Measurements from ENCODE around the gene MYLK4. TPM values are rescaled to one million over a fixed set of nuclear protein-coding genes. Genes with fewer than 3 reads are reported as not detected.
A peak's percentile ranks its signal among the peaks of the same experiment; 100 is the strongest.

The MYLK4 gene
- total and polyA plus RNA-seq, 2 of the 13 experiments (the other 11 are each of a cell fraction or from before 2014, with no cell fraction given) = 0.26 to 0.29 TPM

DNA sequence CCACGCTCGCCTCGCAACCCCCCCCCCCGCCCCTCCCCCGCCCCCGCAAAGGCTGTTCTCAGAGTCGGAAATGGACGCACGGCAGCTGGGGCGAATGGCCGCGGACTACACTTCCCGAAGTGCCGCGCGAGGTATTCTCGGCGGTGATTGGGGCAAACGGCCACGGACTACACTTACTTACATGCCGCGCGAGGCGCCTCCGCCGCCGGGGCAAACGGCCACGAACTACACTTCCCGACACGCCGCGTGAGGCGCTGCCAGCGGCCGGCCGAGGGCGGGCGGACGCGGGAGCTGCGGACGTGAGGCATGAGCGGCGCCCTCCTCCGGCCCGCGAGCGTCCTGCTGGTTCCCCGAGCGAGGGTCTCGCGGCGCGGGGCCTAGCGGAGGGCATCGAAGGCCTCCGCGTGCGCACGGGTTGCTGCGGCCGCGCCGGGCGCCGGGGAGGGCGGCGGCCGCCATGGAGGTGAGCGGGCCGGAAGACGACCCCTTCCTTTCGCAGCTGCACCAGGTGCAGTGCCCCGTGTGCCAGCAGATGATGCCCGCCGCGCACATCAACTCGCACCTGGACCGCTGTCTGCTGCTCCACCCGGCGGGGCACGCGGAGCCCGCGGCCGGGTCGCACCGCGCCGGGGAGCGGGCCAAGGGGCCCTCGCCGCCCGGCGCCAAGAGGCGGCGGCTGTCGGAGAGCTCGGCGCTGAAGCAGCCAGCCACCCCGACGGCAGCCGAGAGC lies 14.6 kb upstream of the MYLK4 start, which contains the start of gene WRNIP1 (continued):
- TF ChIP-seq, protein P1, sequence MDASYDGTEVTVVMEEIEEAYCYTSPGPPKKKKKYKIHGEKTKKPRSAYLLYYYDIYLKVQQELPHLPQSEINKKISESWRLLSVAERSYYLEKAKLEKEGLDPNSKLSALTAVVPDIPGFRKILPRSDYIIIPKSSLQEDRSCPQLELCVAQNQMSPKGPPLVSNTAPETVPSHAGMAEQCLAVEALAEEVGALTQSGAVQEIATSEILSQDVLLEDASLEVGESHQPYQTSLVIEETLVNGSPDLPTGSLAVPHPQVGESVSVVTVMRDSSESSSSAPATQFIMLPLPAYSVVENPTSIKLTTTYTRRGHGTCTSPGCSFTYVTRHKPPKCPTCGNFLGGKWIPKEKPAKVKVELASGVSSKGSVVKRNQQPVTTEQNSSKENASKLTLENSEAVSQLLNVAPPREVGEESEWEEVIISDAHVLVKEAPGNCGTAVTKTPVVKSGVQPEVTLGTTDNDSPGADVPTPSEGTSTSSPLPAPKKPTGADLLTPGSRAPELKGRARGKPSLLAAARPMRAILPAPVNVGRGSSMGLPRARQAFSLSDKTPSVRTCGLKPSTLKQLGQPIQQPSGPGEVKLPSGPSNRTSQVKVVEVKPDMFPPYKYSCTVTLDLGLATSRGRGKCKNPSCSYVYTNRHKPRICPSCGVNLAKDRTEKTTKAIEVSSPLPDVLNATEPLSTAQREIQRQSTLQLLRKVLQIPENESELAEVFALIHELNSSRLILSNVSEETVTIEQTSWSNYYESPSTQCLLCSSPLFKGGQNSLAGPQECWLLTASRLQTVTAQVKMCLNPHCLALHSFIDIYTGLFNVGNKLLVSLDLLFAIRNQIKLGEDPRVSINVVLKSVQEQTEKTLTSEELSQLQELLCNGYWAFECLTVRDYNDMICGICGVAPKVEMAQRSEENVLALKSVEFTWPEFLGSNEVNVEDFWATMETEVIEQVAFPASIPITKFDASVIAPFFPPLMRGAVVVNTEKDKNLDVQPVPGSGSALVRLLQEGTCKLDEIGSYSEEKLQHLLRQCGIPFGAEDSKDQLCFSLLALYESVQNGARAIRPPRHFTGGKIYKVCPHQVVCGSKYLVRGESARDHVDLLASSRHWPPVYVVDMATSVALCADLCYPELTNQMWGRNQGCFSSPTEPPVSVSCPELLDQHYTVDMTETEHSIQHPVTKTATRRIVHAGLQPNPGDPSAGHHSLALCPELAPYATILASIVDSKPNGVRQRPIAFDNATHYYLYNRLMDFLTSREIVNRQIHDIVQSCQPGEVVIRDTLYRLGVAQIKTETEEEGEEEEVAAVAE (CRISPR knock-in tag; IDR thresholded peaks at IDR 0.05; ENCODE audit: borderline replicate concordance) = peak; percentile 94
- TF ChIP-seq, protein P2, sequence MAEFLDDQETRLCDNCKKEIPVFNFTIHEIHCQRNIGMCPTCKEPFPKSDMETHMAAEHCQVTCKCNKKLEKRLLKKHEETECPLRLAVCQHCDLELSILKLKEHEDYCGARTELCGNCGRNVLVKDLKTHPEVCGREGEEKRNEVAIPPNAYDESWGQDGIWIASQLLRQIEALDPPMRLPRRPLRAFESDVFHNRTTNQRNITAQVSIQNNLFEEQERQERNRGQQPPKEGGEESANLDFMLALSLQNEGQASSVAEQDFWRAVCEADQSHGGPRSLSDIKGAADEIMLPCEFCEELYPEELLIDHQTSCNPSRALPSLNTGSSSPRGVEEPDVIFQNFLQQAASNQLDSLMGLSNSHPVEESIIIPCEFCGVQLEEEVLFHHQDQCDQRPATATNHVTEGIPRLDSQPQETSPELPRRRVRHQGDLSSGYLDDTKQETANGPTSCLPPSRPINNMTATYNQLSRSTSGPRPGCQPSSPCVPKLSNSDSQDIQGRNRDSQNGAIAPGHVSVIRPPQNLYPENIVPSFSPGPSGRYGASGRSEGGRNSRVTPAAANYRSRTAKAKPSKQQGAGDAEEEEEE (CRISPR knock-in tag; IDR thresholded peaks at IDR 0.05; ENCODE audit: borderline replicate concordance) = no peak
- peak; percentile 93 for TF ChIP-seq HES4 (CRISPR knock-in tag; IDR thresholded peaks at IDR 0.05; ENCODE audit: borderline replicate concordance)
- TF ChIP-seq SRSF9 (IDR thresholded peaks at IDR 0.05; ENCODE audit: borderline replicate concordance, insufficient read depth, low read depth, low read length, poor library complexity, severe bottlenecking) = no peak
- TF ChIP-seq ZNF431 (CRISPR knock-in tag; IDR thresholded peaks at IDR 0.05; ENCODE audit: borderline replicate concordance, low read depth) = peak; percentile 56; the same call in 1 of the 2 replicates
- peak; percentile 78; the same call in 1 of the 2 replicates for TF ChIP-seq ZXDC (CRISPR knock-in tag; IDR thresholded peaks at IDR 0.05)
- TF ChIP-seq, protein P3, sequence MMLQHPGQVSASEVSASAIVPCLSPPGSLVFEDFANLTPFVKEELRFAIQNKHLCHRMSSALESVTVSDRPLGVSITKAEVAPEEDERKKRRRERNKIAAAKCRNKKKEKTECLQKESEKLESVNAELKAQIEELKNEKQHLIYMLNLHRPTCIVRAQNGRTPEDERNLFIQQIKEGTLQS (CRISPR knock-in tag; IDR thresholded peaks at IDR 0.05) = peak; percentile 70
- TF ChIP-seq ATAD3A (CRISPR knock-in tag; IDR thresholded peaks at IDR 0.05) = 0 out of 2 replicates have a peak, but pooled peaks have one; percentile 5
- peak; percentile 96 for TF ChIP-seq SALL2 (CRISPR knock-in tag; IDR thresholded peaks at IDR 0.05)
- peak; percentile 98 for TF ChIP-seq ZNF724P (CRISPR knock-in tag; IDR thresholded peaks at IDR 0.05; ENCODE audit: borderline replicate concordance)
- TF ChIP-seq BRCA1 (CRISPR knock-in tag; IDR thresholded peaks at IDR 0.05) = no peak
- TF ChIP-seq ZNF569 (CRISPR knock-in tag; IDR thresholded peaks at IDR 0.05; ENCODE audit: borderline replicate concordance) = no peak
- TF ChIP-seq, protein P4, sequence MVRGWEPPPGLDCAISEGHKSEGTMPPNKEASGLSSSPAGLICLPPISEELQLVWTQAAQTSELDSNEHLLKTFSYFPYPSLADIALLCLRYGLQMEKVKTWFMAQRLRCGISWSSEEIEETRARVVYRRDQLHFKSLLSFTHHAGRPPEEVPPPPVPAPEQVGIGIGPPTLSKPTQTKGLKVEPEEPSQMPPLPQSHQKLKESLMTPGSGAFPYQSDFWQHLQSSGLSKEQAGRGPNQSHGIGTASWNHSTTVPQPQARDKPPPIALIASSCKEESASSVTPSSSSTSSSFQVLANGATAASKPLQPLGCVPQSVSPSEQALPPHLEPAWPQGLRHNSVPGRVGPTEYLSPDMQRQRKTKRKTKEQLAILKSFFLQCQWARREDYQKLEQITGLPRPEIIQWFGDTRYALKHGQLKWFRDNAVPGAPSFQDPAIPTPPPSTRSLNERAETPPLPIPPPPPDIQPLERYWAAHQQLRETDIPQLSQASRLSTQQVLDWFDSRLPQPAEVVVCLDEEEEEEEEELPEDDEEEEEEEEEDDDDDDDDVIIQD (CRISPR knock-in tag; IDR thresholded peaks at IDR 0.05; ENCODE audit: low read depth) = 0 out of 2 replicates have a peak, but pooled peaks have one; percentile 18
- TF ChIP-seq SUZ12 (IDR thresholded peaks at IDR 0.05; ENCODE audit: low read depth, low read length) = peak; percentile 80
- TF ChIP-seq TP53 (CRISPR knock-in tag; conservative IDR thresholded peaks at IDR 0.05) = no peak
- peak; percentile 17; the same call in 1 of the 2 replicates for TF ChIP-seq KDM3A (CRISPR knock-in tag; IDR thresholded peaks at IDR 0.05; ENCODE audit: low read depth)
- TF ChIP-seq HNRNPH1 (optimal IDR thresholded peaks at IDR 0.05; ENCODE audit: low read depth, low read length) = no peak

Measured in HepG2 (cell line).